EH (cell line): ENCODE measurements around the gene KASH5.
"Not testable (repeated sequence)": the region's sequence is repeated elsewhere in the genome, so short reads cannot be mapped to it uniquely, and the experiment has no call there.

Experiments
- DNase-seq: peaks from one replicate; pipeline ENCODE4 v3.0.0-alpha.2; 2015; ENCODE audit warnings: low read depth

The KASH5 gene

DNA sequence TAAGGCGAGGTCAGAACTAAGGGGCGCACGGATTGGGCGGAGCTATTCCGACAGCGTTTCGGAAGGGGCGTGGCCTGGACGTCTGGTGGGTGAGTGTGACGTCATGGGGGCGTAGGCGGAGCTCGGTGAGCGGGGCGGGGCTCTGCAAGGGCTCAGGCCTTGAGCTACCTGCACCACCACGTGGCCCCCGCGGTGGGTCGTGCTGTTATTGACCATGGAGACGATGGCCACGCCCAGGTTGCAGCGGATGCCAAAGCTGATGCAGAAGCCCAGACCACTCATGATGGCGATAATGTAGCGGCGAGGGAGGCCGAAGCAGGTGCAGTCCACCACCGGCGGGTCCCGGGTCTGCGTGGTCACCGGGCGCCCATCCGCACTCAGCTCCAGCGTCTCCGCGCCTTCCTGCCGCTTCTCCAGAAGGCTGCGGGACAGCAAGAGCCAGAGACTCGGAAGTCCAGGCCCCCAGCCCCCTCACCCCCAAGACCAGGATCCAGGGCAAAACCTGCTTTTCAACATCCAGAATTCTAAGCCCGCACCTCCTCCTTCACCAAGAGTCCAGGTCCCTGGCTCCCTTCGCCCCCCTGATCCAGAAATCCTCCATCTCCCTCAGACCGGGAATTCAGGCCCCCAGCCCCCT is 48.5 kb downstream of the KASH5 start:
- no peak for DNase-seq

DNA sequence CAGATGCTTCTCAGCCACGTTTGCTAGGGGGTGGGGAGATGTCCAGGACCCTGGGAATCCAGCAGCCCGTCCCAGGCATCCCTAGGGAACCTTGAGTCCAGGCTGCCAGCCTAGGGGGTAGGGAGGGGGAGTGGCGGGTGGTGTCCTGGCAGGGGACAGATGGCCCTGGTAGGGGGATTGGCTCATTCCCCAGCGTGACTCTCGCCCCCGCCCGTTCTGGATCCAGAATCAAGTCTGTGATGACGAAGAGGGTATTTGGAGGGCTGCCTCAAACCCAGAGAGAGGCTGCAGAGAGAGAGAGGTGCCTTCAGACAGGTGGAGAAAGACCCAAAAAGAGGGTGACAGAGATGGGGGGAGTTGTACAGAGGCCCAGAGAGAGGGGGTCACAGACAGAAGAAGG is 49.2 kb downstream of the KASH5 start:
- no peak for DNase-seq

DNA sequence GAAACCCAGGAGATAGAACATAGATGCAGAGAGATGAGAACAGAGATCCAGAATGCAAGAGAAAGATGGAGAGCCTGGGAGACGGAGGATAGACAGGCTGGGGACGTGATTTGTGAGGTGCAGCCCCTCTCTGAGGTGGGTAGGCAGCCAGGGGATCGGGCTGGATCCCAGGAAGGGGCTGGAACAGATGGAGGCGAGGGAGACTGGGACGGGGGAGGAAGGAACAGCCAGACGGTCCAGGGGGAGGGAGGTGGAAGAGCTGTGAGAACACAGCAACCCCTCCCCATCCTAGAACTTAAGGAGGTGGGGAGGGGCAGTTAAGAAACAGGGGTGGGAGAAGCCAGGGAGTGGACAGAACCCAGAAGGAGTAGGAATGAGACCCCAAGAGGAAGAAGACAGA is 50.2 kb downstream of the KASH5 start:
- DNase-seq: no peak

GRCh38 chr19:49439836-49440235 is 51.8 kb downstream of the KASH5 start:
- no peak for DNase-seq

- DNase-seq: no peak
Measured at GRCh38 chr19:49440439-49441209, 52.6 kb downstream of the KASH5 start.

DNA sequence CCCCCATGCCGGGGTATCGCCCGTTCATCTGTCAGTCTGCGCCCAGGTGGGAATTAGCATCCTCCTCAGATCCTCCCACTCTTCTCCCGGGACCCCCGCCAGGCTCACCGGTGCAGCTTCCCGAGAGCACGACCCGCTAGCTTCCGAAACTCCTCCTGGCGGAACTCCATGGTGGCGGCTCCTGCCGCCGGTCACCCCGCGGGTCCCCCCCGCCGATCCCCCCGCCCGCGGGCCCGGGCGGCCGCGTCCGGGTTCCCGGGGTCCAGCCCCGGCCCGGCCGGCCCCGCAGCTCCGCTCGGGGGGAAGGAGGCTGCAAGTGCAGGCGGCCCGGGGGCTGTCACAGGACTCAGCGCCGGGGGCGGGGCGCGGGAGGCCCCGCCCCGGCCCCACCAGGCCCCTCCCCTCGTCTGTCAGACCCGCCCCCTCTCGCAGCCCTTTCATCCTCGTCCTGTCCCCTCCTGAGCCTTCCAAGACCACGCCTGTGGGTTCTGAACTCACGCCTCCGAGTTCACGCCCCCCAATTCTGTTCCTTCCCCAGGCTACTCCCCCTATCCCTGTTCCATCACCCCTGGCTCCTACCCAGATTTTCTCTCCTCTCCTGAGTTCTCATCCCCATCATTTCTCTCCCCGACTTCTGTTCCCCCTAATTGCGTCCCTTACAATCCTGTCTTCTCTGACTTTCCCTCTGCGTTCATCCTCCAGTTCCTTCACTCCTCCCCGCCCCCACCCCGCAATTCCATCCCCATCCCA is 53.3 kb downstream of the KASH5 start, which contains the start of gene SLC17A7:
TSS of gene SLC17A7 (minus strand) at position 318 of the 750 bp plus-strand sequence. CDS start at position 170, 148 bp downstream.
- DNase-seq: peak; percentile 28

DNA sequence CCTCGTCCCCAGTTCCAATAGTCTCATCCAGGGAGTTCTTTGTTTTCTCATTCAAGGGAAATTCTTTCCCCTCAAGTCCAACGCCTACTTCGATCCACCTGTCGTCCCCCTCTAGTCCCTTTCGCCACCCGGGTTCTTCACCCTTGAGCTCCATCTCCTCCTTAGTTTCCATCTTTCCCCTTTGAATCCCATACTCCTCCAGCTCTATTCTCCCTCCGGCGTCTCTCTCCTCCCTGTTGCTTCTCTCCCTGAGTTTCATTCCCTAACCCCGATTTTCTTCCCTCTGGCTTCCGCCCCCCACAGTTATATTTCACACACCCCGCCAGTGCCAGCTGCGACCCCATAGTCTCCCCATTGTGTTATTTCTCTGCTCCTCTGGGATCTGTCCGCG is 53.9 kb downstream of the KASH5 start:
- no peak for DNase-seq

DNA sequence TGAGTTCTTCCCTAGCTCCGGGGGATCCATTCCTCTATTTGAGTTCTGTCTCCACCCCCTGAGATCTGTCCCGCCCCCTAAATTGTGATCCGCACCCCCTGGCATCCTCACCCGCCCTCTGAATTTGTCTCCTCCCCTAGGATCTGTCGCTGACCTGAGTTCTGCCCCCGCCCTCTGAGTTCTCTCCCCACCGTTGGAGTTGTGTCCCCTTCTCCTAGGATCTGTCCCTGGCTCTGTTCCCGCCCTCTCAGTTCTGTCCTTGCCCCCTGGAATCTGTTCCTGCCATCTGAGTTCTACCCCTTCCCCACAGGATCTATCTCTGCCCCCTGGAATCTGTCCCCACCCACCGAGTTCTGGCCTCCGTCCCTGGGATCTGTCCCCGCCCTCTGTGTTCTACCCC is 54.3 kb downstream of the KASH5 start:
- peak; percentile 11 for DNase-seq

GRCh38 chr19:49442771-49443365 is 54.8 kb downstream of the KASH5 start:
- peak; percentile 91 for DNase-seq

- peak; percentile 94 for DNase-seq
Measured at GRCh38 chr19:49443366-49444099, 55.5 kb downstream of the KASH5 start.

DNA sequence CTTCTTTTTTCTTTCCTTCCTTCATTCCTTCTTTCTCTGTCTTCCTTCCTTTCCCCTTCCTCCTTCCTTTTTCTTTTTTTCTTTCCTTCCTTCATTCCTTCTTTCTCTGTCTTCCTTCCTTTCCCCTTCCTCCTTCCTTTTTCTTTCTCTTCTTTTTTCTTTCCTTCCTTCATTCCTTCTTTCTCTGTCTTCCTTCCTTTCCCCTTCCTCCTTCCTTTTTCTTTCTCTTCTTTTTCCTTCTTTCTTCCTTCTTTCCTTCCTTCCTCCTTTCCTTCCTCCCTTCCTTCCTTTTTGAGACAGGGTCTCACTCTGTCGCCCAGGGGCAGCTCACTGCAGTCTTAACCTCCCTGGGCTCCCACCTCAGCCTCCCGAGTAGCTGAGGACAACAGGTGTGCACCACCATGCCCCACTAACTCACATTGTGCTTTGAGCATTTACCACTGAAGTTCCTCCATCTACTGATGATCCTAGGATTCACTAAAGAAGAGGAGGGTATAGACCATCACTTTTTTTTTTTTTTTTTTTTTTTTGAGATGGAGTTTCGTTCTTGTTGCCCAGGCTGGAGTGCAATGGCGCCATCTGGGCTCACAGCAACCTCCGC is 56.2 kb downstream of the KASH5 start:
- not testable (repeated sequence) for DNase-seq

- DNase-seq: no peak
Measured at GRCh38 chr19:49445997-49446396, 57.9 kb downstream of the KASH5 start.

DNA sequence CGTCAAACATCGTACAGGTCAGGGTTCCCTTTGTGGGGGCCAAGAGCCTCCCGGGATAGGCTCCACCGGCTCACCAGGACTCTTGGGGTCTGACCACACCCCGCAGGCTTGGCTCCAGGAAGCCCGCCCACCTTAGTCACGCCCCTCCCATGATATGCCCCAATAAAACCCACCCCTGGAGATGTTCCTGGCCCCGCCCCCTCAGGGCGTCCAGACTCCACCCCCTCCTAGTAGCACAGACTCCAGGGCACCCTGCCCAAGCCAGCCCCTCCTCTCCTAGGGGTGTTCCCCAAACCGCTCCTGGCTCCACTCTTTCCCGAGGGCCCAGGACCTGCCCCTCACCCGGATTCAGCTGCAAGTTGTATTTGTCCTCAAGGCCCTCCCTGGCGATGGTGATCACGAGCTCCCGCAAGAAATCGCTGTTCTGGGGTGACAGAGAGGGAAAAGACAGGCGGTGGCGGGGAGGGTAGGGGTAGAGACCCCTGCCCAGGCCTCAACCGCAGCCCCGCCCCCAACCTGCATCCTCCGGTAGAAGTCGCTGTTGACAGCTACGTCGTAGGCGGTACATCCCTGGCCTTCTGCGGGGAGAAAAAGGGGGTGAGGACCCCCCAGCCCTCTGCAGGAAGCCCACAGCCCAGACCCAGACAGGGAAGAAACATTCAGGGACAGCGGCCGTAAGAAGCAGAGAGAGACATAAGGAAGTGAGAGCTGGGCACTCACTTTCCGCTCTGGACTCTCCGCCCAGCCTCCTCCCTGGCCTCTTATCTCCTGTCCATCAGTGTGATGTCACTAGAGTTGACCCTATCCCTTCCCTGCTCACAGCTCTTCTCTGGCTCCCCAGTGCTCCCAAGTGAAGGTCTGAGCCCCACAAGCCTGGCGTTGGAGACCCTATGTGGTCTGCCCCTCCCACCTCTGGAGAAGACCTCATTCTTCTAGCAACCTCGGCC is 59.7 kb downstream of the KASH5 start:
- DNase-seq: peak; percentile 49

GRCh38 chr19:49448432-49448786 is 60.4 kb downstream of the KASH5 start:
- DNase-seq: no peak

GRCh38 chr19:49450405-49450804 is 62.4 kb downstream of the KASH5 start:
- DNase-seq: no peak

GRCh38 chr19:49451430-49452181 is 63.6 kb downstream of the KASH5 start, which contains the start of gene PIH1D1:
Gene PIH1D1, minus strand, starts transcription at chr19:49451814. Its CDS starts 240 bp downstream, at chr19:49451574.
- peak; percentile 100 for DNase-seq

- DNase-seq: peak; percentile 99
Measured at GRCh38 chr19:49453013-49453756, 65.1 kb downstream of the KASH5 start, which contains the start of gene ALDH16A1. Gene ALDH16A1, plus strand, starts transcription at chr19:49453225. Its CDS starts 107 bp downstream, at chr19:49453332.

- DNase-seq: no peak
Measured at GRCh38 chr19:49453757-49454240, 65.8 kb downstream of the KASH5 start.
